Measurements from ENCODE around the gene AKR1C8.
"Not testable (repeated sequence)": the region's sequence is repeated elsewhere in the genome, so short reads cannot be mapped to it uniquely, and the experiment has no call there.

GRCh38 chr10:5222942-5223341 is 38.0 kb upstream of the AKR1C8 start:
- TF ChIP-seq POLR2AphosphoS5, CTCF, EP300 (IDR thresholded peaks at IDR 0.05): not testable (repeated sequence)
